ENCODE data around the gene NOTO. TPM values are rescaled to one million over a fixed set of nuclear protein-coding genes. Genes with fewer than 3 reads are reported as not detected.

Gene NOTO
- total and polyA plus RNA-seq, 10 of the 15 experiments (the other 5 are each of a cell fraction or from before 2014, with no cell fraction given), result not detected

- TF ChIP-seq ZBTB4 (CRISPR knock-in tag; IDR thresholded peaks at IDR 0.05) (no peak), SREBF2 (IDR thresholded peaks at IDR 0.05; ENCODE audit: low read length) (no peak), SMAD5 (IDR thresholded peaks at IDR 0.05; ENCODE audit: low read depth) (no peak)
These were observed 15.9 kb downstream of the NOTO start (continued) for GRCh38 chr2:73218298-73218697.

- no peak for DNase-seq (ENCODE audit: low read depth, low spot score)
- TF ChIP-seq SP1 (IDR thresholded peaks at IDR 0.05; ENCODE audit: low read depth, low read length), result no peak
- no peak for TF ChIP-seq ZNF274 (IDR thresholded peaks at IDR 0.05; ENCODE audit: insufficient read depth, insufficient read length)
- no peak for TF ChIP-seq PBX3 (IDR thresholded peaks at IDR 0.05; ENCODE audit: insufficient replicate concordance, low read depth, low read length)
- no peak for TF ChIP-seq CREM (IDR thresholded peaks at IDR 0.05; ENCODE audit: low read depth)
- TF ChIP-seq BHLHE40 (IDR thresholded peaks at IDR 0.05; ENCODE audit: borderline replicate concordance in 1 of 2, low read depth in 2 of 2, low read length in 1 of 2), result no peak
- TF ChIP-seq LARP7 (IDR thresholded peaks at IDR 0.05), result no peak
- TF ChIP-seq ZBTB40 (IDR thresholded peaks at IDR 0.05; ENCODE audit: borderline replicate concordance), result no peak
- 90% methylated on average over 4 of the region's 4 CpGs for WGBS (ENCODE audit: insufficient coverage, insufficient replicate concordance, low lambda C conversion rate, missing lambda C conversion rate)
- intact Hi-C loops (cut with micrococcal nuclease; ENCODE audit: unreplicated experiment) (no loop called here), in situ Hi-C loops (cut with MboI) (no loop called here)
- ChIA-PET POLR2A (interaction anchor here (1.7 kb wide), 1 partner anchor 9 kb away, joined by 4 read pairs; no protein-coding TSS in a partner anchor), SMC1A (ENCODE audit: uncharacterized antibody, unreplicated experiment) (no interaction called here), RAD21 (ENCODE audit: unreplicated experiment) (no interaction called here), CTCF (interaction anchor here (2.2 kb wide), 1 partner anchor 11 kb away, joined by 13 read pairs; the partner anchor contains the start of gene SMYD5)
- Histone ChIP-seq H3K4me3 (no peak overlapping the region), H3K9ac (ENCODE audit: control insufficient read depth, insufficient read depth, low read length) (no peak overlapping the region), H2AFZ (ENCODE audit: control insufficient read depth, low read depth, low read length) (no peak overlapping the region), H4K20me1 (ENCODE audit: control insufficient read depth, insufficient read depth) (no peaks in the 10 kb centered on the region), H3K36me3 (ENCODE audit: control insufficient read depth in 2 of 2, insufficient read depth in 2 of 2, low read length in 1 of 2) (peaks cover 5 to 22% of the 10 kb centered on the region in 2 experiments; a peak in 2 of 4 replicates), H3K27ac (ENCODE audit: control insufficient read depth, insufficient read depth) (no peak overlapping the region), H3K79me2 (ENCODE audit: control insufficient read depth, insufficient read depth, low read length) (no peaks in the 10 kb centered on the region), H3K27me3 (replicated peaks in 1 of 2; ENCODE audit: control insufficient read depth in 2 of 2, insufficient read depth in 2 of 2, low read length in 1 of 2) (no peaks in the 10 kb centered on the region), H3K9me3 (replicated peaks; ENCODE audit: control insufficient read depth, insufficient read depth, low read length) (no peaks in the 10 kb centered on the region), H3K4me1 (ENCODE audit: control insufficient read depth, insufficient read depth, low read length) (no peaks in the 10 kb centered on the region), H3K4me2 (ENCODE audit: control insufficient read depth, insufficient read depth) (no peak overlapping the region)
- BruUV-seq (replicated peaks), result no TSS peak
- no peak for ATAC-seq
- FAIRE-seq, result no peak
These were observed 21.4 kb downstream of the NOTO start for GRCh38 chr2:73223821-73224220.

Data from GM12878 (cell line).